ENCODE results near the gene ABCF1. TPM values are rescaled to one million over a fixed set of nuclear protein-coding genes. Genes with fewer than 3 reads are reported as not detected.

The ABCF1 gene
- polyA plus RNA-seq, 1 donor (not counting 4 experiments of a cell fraction or from before 2014, with no cell fraction given) = 30.0 TPM

- peaks cover 24% of the 10 kb centered on the region for H3K79me2 ChIP-seq (ENCODE audit: control insufficient read depth, insufficient read depth, low read length)
- no peak overlapping the region for H2AFZ ChIP-seq (ENCODE audit: control insufficient read depth, low read length)
- no peaks in the 10 kb centered on the region for H3K9me1 ChIP-seq (ENCODE audit: control insufficient read depth, extremely low read depth, insufficient read depth, low read length)
- no peak overlapping the region for H3K4me2 ChIP-seq (ENCODE audit: control insufficient read depth, extremely low read depth, insufficient read depth, low read depth, low read length)
- FAIRE-seq = no peak
- H3K9ac ChIP-seq (ENCODE audit: control insufficient read depth, extremely low read depth, insufficient read depth, low read length) = no peak overlapping the region
- H3K27me3 ChIP-seq (ENCODE audit: control insufficient read depth, extremely low read depth, insufficient read depth, low read length) = no peaks in the 10 kb centered on the region
- H4K20me1 ChIP-seq (ENCODE audit: control insufficient read depth, extremely low read depth, insufficient read depth, low read length) = peaks cover 16% of the 10 kb centered on the region
- no peak overlapping the region for H3K4me3 ChIP-seq (ENCODE audit: control insufficient read depth in 2 of 3, extremely low read depth in 1 of 3, insufficient read depth in 2 of 3, low read depth in 1 of 3, low read length in 3 of 3)
- no peak for DNase-seq (ENCODE audit: low read depth, low spot score)
- H3K9me3 ChIP-seq (ENCODE audit: control insufficient read depth, low read depth, low read length) = no peaks in the 10 kb centered on the region
- TF ChIP-seq EZH2 (IDR thresholded peaks at IDR 0.05; ENCODE audit: low read length) (no peak), CTCF (optimal IDR thresholded peaks at IDR 0.05 in 1 of 3, IDR thresholded peaks at IDR 0.05 in 1 of 3, conservative IDR thresholded peaks at IDR 0.05 in 1 of 3; ENCODE audit: extremely low read depth in 1 of 3, insufficient read depth in 2 of 3, low read length in 3 of 3) (no peak)
- H3K27ac ChIP-seq (ENCODE audit: control insufficient read depth, insufficient read depth, low read length) = no peak overlapping the region
- dilution Hi-C loops (cut with MboI; ENCODE audit: extremely low pct_ligation_motif_present, low sequenced_read_pairs) = no loop called here
- H3K4me1 ChIP-seq (ENCODE audit: control insufficient read depth, extremely low read depth, insufficient read depth, low read length) = peaks cover 28% of the 10 kb centered on the region
- peaks cover 37 to 65% of the 10 kb centered on the region in 2 experiments for H3K36me3 ChIP-seq (ENCODE audit: control insufficient read depth in 2 of 2, extremely low read depth in 1 of 2, insufficient read depth in 2 of 2, low read length in 2 of 2)
These were observed 18.6 kb downstream of the ABCF1 start for GRCh38 chr6:30589754-30590358.

- no peak for TF ChIP-seq EZH2 (IDR thresholded peaks at IDR 0.05; ENCODE audit: low read length)
- no peak for TF ChIP-seq CTCF (optimal IDR thresholded peaks at IDR 0.05 in 1 of 3, IDR thresholded peaks at IDR 0.05 in 1 of 3, conservative IDR thresholded peaks at IDR 0.05 in 1 of 3; ENCODE audit: extremely low read depth in 1 of 3, insufficient read depth in 2 of 3, low read length in 3 of 3)
- Histone ChIP-seq H3K36me3 (ENCODE audit: control insufficient read depth in 2 of 2, extremely low read depth in 1 of 2, insufficient read depth in 2 of 2, low read length in 2 of 2) (peaks cover 31 to 62% of the 10 kb centered on the region in 2 experiments), H2AFZ (ENCODE audit: control insufficient read depth, low read length) (no peak overlapping the region), H3K27me3 (ENCODE audit: control insufficient read depth, extremely low read depth, insufficient read depth, low read length) (no peaks in the 10 kb centered on the region), H3K4me2 (ENCODE audit: control insufficient read depth, extremely low read depth, insufficient read depth, low read depth, low read length) (peak overlapping the region; percentile 33), H3K4me1 (ENCODE audit: control insufficient read depth, extremely low read depth, insufficient read depth, low read length) (peaks cover 28% of the 10 kb centered on the region), H3K4me3 (ENCODE audit: control insufficient read depth in 2 of 3, extremely low read depth in 1 of 3, insufficient read depth in 2 of 3, low read depth in 1 of 3, low read length in 3 of 3) (no peak overlapping the region), H3K79me2 (ENCODE audit: control insufficient read depth, insufficient read depth, low read length) (peaks cover 24% of the 10 kb centered on the region), H4K20me1 (ENCODE audit: control insufficient read depth, extremely low read depth, insufficient read depth, low read length) (peaks cover 16% of the 10 kb centered on the region), H3K9ac (ENCODE audit: control insufficient read depth, extremely low read depth, insufficient read depth, low read length) (peak overlapping the region; percentile 2), H3K9me1 (ENCODE audit: control insufficient read depth, extremely low read depth, insufficient read depth, low read length) (no peaks in the 10 kb centered on the region), H3K27ac (ENCODE audit: control insufficient read depth, insufficient read depth, low read length) (peak overlapping the region; percentile 55), H3K9me3 (ENCODE audit: control insufficient read depth, low read depth, low read length) (no peaks in the 10 kb centered on the region)
- FAIRE-seq (no peak), DNase-seq (ENCODE audit: low read depth, low spot score) (no peak)
- dilution Hi-C loops (cut with MboI; ENCODE audit: extremely low pct_ligation_motif_present, low sequenced_read_pairs) = no loop called here
These were observed 19.3 kb downstream of the ABCF1 start for GRCh38 chr6:30590509-30590908.
